Activated T-helper 1 cell treated with Interleukin-2 at 50 U/mL for 16 hours (primary cell): ENCODE data around the gene FUT7.
"Not testable (repeated sequence)": the region's sequence is repeated elsewhere in the genome, so short reads cannot be mapped to it uniquely, and the experiment has no call there.

ENCODE experiments used
- DNase-seq: peaks from one replicate; pipeline ENCODE4 v3.0.0-alpha.2; 2020; ENCODE audit warnings: low read depth

The FUT7 gene

DNA sequence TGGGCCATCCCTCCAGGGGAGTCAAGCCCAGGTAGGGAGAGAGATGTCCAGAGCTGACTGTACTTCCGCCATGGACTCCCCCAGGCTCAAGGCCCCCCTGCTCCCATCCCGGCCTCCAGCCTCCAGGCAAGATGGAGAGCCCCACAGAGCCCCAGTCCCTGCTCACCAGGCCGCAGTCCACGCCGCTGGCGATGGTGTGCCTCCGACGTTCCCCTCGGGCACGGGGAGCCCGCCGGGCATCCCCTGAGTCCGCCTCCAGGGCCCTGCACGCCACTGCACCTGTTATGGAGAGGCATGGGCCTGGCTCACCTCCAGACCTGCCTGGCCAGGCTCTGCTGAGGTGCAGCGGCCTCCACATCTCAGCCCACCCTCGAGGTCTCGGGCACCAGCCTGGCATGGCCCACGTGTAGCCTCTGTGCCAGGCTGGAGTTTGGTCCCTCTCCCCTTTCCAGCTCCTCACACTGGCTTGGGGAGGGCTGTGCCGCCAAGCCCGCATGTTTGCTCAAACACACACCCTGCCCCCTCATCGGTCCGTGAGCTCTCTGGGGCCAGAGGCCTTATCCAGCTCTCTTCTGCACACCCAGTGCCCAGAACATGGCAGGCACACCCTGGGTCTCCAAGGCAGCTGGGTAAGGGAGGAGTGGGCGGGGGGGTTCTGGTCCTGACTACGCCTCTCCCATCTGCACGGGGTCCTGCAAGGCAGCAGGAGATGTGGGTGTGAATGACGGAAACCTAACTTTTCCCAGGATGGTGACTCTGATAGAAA lies 34.4 kb upstream of the FUT7 start:
- no peak for DNase-seq

DNA sequence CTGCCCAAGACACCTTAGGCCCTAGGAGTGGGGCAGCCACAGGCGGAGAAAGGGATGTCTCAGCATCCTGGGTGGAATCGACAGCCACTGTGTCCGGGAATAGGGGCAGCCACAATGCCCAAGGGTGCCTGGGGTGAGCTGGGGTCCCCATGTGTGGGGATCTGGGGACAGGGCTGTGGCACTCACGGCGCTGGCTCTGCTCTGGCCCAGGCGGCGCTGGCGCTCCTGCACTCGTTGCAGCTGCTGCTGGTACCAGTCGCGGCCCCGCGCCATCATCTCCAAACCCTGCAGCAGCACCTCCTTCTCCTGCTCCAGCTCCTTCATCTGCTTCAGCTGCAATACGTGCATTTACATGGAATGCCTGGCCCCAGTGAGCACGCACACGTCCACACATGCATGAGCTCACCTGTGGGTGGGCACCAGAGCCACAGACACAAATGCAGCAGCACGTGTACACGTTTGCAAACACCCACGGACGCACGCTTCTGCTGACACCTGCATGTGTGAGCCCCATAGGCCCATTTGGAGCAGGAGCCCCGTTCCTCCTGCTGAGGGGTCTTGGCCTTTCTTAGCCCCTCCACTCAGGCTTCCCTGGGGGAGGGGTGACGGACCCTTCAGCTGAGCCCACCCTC lies 33.6 kb upstream of the FUT7 start:
- no peak for DNase-seq

DNA sequence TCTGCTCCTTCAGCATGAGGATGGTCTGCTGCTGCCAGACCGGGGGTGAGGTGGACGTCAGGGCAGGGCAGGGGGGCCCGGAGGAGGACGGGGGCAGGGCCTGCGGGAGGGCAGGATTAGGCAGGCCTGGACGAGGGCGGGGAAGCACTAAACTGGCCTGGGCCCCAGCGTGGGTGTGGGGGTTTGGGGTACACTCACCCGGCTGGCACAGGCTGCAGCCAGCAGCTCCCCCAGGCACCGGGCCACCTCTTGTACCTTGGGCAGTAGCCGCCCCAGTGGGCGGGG lies 32.9 kb upstream of the FUT7 start:
- no peak for DNase-seq

DNA sequence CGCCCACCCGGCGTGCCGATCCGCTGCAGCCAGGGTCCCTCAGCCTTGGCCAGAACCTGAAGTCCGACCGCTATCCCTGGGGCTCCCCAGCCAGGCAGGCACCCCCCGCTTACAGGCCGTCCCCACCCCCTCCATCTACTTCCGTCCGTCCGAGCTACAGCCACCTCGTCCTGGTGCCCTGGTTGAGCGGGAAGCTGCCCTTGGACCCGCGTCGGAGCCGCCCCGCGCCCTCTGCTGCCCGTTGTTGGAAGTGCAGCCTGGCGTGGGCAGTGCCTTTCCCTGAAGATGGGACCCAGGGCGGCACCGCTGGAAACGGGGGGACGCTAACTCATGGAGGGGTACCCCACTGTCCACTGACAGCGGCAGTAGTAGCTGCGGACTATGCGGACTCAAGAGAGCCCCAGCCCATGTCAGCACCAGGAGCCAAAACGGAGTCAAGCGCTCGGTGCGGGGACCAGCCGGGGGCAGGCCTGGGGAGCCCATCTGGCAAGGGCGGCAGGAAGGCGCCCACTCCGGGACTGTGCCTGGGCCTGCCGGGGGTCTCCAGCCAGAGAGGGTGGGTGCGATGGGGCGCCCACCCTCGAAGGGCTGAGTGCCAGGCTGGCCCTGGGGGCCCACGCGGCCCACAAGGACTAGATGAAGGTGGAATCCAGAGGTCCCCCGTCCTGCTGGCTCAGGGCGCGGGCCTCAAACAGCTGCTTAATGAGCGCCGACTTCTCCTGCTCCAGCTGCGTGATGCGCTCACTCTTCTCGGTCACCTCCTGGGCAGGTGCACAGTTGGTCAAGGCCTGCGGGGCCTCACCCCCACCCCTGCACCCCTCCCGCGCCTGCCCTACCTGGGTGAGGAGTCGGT lies 32.4 kb upstream of the FUT7 start:
- peak; percentile 43 for DNase-seq

DNA sequence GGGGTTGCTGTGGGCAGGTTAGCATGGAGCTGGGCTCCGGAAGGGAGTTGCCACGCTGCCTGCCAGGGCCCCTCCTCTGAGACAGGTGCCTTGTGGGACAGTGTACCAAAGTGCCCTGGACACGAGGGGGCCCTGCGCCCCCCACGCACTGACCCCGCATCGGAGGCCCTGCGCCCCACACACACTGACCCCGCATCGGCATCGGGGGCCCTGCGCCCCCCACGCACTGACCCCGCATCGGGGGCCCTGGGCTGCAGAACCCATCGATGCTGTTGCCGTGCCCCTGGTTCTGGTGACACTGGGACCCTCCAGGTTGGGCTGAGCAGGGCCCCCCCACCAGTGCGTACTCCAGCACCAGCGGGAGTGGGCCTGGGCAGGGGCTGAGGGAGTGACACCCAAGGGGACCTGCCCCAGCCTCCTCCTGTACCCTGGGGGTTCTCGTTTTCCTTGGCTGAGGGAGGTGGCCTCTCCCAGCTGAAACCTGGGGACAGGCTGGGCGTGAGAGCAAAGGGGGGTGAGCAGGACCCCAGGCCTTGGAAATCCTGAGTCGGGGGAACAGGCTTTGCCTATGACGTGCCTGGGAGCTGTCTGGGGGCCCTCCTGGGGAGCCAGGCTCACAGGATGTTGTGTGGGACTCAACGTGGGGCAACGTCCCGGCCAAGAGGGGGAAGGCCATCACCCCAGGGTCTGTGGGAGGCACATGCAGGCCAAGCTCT lies 31.6 kb upstream of the FUT7 start:
- DNase-seq = no peak

DNA sequence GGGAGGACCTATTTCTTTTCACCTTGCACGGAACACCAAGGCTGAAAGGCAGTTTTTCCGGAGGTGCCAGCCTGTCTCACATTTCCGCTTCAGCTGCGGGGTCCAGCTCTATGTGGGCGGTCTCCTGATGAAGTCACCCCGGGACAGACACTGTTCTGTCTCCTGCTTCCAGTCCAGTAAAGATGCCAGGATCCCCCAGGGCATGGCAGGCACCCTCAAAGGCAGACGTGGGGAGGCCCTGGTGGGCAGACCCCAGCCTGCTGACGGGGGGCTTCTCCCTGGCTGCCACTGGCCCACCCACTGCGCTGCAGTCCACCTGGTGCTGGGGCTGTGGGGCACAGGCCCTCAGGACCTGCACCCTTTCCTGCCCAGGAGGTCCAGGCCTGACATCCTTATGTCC lies 30.9 kb upstream of the FUT7 start:
- DNase-seq = not testable (repeated sequence)

DNA sequence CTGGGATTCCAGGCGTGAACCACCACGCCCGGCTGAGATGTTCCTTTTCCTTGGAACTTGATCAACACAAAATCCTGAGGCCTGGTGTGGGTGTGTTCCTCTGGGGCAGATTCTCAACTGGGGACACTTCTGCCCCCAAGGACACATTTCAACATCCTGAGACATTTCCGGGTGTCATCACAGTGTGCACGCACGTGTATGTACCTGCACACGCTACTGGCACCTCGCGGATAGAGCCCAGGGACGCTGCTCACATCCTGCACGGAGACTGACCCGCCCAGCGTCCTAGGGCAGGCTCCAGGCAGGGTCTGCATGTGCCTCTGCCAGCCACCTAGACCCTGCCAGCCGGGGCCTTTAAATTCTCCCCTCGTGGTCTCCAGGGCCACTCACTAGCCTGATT lies 30.5 kb upstream of the FUT7 start:
- DNase-seq = no peak

DNA sequence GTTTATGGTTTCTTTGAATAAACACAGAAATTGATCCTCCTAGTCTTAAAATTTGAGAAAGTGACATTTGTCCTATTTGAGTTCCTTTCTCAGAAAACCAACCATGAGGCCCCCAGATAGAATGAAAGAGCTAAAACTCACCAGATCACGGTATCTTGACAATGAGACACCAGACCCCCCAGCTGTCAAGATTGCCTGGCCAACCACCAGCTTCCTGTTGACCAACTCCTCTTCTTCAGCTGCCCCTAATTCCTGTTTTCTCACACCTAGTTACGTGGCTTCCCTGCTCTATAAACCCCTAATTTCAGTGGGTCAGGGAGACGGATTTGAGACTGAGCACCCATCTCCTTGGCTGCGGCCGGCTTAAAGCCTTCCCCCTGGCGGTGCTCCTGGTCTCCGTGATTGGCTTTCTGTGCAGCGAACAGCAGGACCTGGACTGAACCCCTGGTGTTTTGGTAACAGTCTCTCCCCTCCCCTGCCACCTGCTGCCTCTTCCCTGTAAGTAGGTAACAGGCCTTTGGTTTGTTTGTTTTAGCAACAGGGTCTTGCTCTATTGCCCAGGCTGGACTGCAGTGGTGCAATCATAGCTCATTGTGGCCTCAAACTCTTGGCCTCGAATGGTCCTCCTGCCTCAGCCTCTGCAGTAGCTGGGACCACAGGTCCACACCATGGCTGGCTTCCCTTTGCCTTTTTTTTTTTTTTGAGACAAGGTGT lies 26.8 kb upstream of the FUT7 start:
- DNase-seq = no peak

DNA sequence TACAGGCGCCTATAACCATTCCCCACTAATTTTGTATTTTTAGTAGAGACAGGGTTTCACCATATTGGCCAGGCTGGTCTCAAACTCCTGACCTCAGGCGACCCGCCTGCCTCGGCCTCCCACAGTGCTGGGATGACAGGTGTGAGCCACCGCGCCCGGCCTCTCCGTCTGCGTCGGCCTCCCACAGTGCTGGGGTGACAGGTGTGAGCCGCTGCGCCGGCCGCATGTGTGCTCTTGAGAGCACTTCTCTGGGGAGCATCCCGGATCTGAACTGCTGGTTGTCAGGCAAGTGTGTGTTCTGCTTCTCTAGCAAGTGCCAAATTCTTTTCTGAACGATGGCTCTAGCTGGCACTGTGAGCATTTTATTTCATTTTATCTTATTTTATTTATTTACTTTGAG lies 25.7 kb upstream of the FUT7 start:
- DNase-seq = no peak

DNA sequence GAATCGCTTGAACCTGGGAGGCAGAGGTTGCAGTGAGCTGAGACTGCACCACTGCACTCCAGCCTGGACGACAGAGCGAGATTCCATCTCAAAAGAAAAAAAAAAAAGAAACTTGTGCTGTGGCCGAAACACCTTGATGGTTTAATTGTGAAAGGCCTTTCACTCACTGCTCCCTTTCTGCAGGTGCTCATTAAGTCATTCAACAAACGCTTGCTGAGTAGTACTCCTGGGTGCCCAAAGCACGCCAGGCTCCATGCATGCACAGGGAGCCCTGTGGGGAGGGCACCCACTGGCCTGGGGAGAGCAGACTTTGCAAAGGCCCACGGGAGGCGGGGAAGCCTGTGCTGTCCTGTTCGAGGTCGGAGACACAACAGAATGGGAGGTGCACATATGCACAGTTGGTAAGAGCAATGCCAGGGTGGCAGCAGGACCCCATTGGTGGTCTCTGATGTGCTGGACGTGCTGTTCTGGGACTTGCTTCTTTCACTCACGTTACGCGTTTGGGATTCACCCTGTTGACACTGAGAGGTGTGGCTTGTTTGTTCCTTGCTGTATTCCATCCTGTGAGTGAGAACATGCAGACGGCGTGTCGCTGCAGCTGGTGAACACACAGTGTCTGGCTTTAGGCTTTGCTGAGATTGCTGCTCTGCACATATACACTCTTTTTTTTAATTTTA lies 25.0 kb upstream of the FUT7 start:
- DNase-seq = no peak

DNA sequence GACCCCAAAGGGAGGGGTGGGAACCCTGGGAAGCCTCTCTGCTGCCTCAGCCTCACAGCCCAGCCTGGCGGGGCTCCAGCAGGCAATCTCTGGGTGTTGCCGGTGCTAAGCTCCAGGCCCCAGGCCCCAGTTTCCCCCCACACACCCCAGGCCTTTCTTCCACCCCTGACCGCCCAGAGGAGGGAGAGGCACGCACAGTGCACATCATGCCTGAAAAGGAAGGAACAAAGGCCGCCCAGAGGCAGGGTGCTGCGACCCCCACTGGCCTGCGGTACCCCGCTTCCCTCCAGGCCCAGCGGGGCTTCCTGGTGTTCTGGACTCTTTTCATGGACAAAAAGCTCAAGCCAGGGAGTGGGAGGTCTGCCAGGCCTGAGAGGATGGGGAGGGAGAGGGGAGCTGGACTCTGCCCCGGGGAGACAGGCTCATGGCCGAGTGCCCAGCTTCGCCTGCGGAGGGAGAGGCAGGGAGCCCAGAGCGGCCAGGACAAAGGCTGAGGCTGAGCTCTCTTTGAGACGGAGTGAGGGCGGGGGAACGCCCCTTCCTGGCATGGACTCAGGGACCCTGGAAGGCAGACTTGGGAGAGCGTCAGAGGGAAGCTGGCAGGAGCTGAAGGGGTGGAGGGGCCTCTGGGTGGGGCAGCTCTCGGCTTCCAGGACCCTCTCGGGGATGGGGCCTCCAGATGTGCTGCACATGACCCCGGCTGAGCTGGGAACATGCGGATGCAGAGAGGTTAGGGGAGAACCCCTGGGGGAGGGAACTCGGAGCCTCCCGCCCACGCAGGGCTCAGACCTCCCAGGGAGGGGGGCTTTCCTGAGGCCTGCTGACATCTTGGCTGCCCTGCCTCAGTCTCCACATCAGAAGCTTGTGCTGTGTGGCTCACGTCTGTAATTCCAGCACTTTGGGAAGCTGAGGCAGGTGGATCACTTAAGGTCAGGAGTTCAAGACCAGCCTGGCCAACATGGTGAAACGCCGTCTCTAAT lies 23.8 kb upstream of the FUT7 start:
- DNase-seq = no peak

DNA sequence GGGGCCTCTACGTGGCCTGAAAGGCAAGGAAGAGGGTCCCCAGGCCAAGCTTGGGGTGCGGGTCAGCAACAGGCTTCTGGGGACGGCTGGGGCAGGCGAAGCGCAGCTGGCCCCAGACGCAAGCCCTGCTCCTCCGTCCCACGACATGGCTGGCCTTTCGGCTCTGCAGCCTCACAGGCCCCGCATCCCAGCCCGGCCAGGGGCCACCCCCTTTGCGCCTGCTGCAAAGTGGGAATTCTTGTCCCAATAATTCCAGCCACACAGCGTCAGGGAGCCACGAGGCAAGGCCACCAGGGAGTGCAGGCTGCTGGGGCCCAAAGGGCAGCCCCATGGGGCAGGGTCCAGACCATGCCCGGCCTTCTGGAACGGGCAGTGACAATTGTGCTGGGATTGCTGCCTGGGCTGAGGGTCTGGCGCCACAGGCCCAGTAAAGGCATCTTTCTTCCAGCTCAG lies 23.1 kb upstream of the FUT7 start:
- DNase-seq = no peak

DNA sequence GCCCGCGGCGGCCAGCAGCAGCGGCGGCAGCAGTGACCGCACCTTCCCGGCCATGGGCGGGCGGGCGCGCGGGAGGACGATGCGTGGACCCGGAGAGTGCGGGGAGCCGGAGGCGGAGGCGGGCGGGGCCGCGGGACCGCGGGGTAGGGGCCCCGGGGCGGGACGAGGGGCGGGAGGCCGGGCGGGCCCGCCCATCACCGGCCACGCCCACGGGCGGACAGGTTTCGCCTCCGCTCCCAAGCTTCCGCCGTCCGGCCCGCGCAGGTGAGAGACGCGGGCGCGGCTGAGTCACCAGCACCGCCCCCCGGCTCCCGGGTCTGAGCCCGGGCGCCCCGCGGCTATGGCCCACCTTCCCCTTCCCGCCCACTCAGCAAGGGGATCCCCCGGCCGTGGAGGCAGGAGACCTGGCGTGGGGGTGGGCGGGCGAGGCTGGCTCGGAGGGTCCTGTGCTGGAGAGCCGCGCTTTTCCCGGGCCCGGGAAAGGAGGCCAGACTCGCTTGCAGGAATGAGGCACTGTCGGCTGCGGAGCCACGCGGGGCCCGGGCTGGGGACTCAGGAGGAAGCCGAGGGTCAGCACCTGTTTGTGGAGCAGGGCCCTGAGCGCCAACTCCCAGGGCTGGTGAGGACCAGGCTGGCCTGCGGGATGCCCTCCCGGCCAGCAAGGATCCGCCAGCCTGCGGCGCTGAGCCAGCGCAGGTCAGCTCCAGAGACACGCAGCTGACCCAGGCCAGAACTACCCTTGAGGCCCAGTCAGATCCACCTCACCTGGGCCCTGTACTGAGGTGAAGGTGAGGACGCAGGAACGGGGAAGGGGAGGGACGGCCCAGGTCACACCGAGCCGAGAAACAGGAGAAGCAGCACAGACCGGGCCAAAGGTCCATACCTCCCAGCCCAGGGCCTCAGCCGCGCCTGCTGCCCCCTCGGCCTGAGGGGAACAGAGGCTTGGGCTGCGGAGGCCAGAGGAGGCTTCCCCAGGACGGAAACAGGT lies 22.4 kb upstream of the FUT7 start, which contains the start of gene ENTPD2:
Gene ENTPD2 (minus strand): TSS at position 118 of the 988 bp plus-strand sequence. CDS start 64 bp downstream, at position 54.
- peak; percentile 33 for DNase-seq

DNA sequence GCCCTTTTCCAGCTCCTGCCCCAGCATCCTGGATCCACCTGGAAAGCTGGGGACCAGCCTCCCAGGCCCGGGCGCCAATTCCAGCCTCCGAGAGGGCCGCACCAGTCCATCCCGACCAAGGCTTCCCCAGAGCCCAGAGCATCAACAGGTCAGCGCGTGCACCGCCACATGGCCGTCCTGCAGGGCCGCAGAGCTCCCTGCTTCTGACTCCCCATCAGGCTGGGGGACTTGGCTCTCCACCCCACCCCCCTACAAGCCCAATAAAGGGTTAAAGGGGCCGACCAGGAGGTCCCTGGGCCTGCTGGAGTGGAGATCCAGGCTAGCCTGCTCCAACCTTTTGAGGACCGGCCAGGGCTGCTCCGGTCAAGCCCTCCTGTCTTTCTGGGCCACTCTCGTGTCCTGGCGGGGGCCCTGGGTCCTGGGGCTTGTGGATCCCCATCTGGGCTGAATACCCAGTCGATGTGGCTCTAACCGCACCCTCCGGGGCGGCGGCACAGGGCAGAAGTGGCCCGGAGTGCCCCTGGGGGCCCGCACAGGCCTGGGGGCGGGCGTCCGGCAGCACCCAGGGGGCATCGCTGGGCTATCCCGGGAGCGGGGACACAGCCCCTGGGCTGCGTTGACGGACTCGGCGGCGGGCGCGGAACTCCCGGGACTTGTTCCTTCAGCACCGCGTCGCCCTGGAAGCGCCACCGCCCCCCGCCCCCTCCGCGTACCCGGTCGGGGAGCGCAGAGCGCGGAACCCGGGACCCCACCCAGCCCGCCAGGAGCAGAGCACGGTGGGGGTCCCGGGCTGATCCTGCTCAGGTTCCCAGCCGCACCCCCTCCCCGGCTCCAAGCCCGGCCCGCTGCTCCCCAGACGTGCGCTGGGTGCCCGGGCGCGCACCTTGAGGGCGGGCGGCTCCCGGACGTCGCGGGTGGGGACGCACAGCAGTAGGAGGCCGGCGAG lies 21.4 kb upstream of the FUT7 start:
- DNase-seq = no peak

DNA sequence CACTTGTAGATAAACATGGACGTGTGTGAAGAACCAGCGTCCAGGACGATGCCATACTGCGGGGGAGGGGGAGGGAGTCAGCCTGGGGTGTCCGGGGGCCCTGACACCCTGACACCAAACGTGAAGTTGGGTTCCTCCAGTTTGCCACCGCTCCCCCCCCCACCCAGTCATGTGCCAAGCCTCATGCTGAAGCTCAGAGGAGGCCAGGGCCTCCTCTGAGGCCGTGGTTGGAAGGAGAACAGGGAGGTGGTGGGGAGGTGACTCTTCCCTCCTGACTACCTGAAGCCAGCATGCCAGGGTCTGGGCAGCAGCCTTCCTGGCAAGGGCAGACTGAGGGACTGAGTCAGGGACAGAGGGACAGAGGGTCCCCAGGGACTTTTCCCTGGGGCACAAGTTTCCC lies 20.4 kb upstream of the FUT7 start:
- no peak for DNase-seq

DNA sequence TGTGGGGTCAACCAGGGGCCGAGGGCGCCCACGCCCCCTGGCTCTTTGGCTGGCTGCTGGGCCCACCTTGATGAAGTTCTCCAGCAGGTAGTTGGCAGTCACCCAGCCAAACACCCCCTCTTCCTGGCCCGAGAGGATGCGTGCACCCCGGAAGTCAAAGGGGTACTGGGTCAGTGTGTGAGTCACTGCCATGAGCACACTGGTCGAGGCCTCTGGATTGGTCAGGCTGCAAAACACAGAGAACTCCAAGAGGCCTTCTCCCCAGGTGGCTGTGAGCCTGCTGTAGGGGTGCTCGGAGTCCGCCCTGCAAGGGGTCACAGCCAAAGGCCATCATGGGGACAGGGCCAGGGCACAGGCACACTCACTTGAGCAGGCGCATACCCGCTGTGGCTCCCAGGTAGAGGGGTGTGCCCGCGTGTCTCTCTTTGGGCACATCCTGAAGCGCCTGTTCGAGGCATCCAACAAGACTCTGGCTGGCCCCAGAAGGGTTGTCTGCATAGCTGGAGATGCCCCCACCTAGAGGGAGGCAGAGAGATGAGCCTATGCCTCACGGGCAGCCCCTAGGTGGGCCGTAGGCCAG lies 19.3 kb upstream of the FUT7 start:
- DNase-seq = no peak

DNA sequence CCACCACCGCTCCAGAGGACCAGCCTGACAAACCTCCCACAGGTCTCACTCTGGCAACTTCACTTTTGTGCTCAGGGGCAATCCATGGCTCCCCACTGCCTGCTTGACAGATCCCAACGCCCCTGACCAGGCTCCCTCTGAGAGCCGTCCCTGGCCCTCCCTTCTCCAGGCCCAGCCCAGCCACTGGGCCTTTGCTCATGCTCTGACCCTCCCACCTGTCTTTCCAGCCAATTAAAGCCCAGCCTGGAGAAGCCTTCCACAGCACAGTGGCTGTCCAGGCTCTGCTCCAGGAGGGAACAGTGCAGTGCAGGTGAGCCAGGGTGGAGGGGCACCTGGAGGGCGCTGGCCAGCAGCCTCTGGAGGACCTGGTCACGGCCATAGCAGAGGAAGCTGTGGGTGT lies 18.7 kb upstream of the FUT7 start:
- no peak for DNase-seq
